Tongue (tissue), 2 donors: ENCODE data around the gene PLXNB3. TPM values are rescaled to one million over a fixed set of nuclear protein-coding genes. Genes with fewer than 3 reads are reported as not detected.

Experiments
- DNase-seq: peaks from one replicate; pipeline ENCODE4 v3.0.0-alpha.2; 2015
- total RNA-seq: library from RNA; depleted of rRNA; stranded (reverse); fragments of >200 nt; gene quantifications from one replicate; pipeline ENCODE4 v1.2.3, GENCODE V29; 2014

Gene PLXNB3
- total RNA-seq, 1 donor from 2014 or later = 6.8 TPM

GRCh38 chrX:153762626-153763173, 1.3 kb upstream of the PLXNB3 start:
- DNase-seq = no peak

DNA sequence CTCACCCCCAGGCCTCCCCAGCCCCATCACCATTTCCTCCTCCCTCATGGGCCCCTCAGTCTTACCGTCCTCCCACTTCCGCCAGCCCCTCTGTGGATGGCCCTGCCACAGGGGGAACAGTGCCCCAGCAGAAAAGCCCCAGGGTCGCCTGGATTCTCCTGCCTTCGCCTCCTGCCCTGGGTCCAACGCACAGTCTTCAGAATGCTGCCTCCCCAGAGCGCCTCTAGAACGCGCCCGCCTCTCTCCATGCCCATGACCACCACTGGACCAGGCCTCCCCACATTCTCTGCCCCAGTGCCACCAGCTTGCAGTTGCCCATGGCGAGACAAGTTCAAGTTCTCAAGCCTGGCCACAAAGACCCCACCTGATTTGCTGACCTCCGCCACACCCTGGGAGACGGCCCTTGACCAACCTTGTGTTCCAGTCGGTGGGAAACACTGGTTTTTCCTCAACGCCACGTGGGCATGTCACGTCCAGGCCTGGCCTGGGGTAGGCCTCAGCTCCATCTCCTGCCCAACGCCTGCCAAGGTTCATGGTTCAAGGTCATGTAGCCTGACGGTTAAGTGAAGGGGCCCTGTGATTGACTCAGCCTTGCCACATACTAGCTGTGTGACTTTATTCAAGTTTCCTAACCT, 634 bp upstream of the PLXNB3 start:
- DNase-seq = no peak

- DNase-seq = no peak
Observed at GRCh38 chrX:153764786-153765137, 713 bp downstream of the PLXNB3 start.

- peak; percentile 22 for DNase-seq
Observed at GRCh38 chrX:153765138-153766079, 1.4 kb downstream of the PLXNB3 start.

- peak; percentile 30 for DNase-seq
Observed at GRCh38 chrX:153766098-153766817, 2.2 kb downstream of the PLXNB3 start.

DNA sequence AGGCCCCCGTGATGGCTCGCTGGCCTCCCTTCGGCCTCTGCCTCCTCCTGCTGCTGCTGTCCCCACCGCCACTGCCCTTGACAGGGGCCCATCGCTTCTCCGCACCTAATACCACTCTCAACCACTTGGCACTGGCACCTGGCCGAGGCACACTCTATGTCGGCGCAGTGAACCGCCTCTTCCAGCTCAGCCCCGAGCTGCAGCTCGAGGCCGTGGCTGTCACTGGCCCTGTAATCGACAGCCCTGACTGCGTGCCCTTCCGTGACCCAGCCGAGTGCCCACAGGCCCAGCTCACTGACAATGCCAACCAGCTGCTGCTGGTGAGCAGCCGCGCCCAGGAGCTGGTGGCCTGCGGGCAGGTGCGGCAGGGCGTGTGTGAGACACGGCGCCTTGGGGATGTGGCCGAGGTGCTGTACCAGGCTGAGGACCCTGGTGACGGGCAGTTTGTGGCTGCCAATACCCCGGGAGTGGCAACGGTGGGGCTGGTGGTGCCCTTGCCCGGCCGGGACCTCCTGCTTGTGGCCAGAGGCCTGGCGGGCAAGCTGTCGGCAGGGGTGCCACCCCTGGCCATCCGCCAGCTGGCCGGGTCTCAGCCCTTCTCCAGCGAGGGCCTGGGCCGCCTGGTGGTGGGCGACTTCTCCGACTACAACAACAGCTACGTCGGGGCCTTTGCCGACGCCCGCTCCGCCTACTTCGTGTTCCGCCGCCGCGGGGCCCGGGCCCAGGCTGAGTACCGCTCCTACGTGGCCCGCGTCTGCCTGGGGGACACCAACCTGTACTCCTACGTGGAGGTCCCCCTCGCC, 3.0 kb downstream of the PLXNB3 start:
- no peak for DNase-seq

GRCh38 chrX:153767674-153768055, 3.6 kb downstream of the PLXNB3 start:
- no peak for DNase-seq

- DNase-seq = no peak
Observed at GRCh38 chrX:153768311-153769157, 4.5 kb downstream of the PLXNB3 start.

GRCh38 chrX:153769158-153769864, 5.3 kb downstream of the PLXNB3 start:
- DNase-seq = no peak

GRCh38 chrX:153769865-153770600, 6.0 kb downstream of the PLXNB3 start:
- no peak for DNase-seq

GRCh38 chrX:153770601-153771414, 6.8 kb downstream of the PLXNB3 start:
- DNase-seq = no peak

DNA sequence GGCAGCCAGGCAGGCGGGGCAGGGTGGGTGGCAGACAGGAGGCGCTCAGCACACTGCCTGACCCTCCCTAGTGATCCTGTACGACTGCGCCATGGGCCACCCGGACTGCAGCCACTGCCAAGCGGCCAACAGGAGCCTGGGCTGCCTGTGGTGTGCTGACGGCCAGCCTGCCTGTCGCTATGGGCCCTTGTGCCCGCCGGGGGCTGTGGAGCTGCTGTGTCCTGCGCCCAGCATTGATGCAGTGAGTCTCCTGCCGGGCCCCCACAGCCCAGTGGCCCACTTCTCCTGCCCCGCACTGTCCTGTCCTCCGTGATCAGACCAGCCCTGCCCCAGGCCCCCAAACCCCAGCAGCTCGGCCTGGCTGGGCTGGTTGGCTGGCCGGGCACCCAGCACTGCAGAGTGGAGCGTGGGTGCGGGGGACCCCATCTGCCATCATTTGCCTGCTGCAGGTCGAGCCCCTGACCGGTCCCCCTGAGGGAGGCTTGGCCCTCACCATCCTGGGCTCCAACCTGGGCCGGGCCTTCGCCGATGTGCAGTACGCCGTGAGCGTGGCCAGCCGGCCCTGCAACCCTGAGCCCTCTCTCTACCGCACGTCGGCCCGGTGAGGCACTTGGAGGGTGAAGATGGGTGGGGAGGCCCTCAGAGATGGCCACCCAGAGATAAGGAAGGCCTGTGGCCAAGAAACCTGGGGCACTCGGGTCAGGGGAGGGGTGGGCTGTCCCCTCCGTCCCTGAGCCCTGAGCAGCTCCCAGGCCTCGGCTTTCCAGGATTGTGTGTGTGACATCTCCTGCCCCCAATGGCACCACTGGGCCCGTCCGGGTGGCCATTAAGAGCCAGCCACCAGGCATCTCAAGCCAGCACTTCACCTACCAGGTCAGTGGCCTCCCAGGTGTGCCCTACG, 7.6 kb downstream of the PLXNB3 start:
- DNase-seq = no peak

DNA sequence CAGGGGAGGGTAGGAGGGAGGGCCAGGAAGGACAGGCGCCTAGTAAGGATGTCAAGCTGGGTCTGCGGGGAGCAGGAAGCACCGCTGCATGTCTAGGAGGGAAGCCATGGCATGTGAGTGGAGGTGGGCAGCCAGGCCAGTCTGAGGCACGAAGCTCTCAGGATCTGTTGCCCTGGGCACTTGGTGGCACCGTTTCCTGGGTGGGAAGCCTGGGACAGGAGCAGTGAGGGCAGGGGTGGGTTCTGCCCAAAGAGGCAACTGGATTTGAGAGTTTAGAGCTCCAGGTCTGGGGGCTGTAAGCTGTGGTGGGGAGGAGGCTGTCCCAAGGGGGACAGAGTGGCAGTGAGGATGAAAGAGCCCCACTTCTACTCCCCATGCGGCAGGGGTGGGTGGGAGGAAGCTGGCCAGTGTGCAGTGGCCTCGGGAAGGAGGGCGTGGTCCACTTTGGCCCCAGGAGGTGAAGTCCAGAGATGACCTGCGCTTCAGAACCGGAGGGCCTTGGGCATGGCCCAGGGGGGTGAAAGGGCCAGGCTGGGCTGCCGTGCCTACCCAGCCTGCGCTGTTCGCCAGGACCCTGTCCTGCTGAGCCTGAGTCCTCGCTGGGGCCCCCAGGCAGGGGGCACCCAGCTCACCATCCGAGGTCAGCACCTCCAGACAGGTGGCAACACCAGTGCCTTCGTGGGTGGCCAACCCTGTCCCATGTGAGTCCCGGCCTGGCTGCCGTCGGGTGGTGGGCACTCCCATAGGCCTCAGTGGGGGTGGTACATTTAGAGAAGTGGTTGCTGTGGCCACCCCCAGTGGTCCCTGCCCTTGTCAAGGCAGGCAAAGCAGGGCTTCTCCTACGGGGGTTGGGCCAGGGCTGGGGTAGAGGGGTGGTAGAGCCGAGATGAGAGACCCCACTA, 8.5 kb downstream of the PLXNB3 start:
- DNase-seq = no peak

DNA sequence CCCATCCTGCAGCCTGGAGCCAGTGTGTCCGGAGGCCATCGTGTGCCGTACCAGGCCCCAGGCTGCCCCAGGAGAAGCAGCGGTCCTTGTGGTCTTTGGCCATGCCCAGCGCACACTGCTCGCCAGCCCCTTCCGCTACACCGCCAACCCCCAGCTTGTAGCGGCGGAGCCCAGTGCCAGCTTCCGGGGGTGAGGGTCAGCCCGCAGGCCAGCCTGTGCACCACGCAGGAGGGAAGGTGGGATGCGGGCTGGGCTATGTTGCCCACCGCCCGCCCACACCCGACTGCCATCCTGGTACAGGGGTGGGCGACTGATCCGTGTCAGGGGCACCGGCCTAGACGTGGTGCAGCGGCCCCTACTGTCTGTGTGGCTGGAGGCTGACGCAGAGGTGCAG, 9.2 kb downstream of the PLXNB3 start:
- DNase-seq = no peak

DNA sequence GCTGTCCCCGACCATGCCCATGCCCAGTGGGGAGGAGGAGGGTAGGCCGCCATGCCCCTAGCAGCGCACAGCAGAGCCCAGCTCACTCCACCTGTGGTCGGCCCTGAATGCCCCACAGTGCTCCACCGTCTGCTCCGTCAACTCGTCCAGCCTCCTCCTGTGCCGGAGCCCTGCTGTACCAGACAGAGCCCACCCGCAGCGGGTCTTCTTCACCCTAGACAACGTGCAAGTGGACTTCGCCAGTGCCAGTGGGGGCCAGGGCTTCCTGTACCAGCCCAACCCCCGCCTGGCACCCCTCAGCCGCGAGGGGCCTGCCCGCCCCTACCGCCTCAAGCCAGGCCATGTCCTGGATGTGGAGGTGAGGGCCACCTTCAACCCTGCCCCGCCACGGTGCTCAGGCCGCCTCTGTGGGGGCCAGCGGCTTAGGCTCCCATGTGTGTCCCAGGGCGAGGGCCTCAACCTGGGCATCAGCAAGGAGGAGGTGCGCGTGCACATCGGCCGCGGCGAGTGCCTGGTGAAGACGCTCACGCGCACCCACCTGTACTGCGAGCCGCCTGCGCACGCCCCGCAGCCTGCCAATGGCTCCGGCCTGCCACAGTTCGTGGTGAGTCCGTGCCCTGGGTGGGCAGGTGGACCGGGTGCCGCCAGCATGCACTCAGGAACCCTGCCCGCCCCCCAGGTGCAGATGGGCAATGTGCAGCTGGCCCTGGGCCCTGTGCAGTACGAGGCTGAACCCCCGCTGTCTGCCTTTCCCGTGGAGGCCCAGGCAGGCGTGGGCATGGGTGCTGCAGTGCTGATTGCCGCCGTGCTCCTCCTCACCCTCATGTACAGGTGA, 9.9 kb downstream of the PLXNB3 start:
- no peak for DNase-seq
